ENCODE measurements around the gene CDH4. TPM values are rescaled to one million over a fixed set of nuclear protein-coding genes. Genes with fewer than 3 reads are reported as not detected.

CDH4 gene
- total and polyA plus RNA-seq, 2 donors (not counting 1 experiment from before 2014, with no cell fraction given) = not detected

DNA sequence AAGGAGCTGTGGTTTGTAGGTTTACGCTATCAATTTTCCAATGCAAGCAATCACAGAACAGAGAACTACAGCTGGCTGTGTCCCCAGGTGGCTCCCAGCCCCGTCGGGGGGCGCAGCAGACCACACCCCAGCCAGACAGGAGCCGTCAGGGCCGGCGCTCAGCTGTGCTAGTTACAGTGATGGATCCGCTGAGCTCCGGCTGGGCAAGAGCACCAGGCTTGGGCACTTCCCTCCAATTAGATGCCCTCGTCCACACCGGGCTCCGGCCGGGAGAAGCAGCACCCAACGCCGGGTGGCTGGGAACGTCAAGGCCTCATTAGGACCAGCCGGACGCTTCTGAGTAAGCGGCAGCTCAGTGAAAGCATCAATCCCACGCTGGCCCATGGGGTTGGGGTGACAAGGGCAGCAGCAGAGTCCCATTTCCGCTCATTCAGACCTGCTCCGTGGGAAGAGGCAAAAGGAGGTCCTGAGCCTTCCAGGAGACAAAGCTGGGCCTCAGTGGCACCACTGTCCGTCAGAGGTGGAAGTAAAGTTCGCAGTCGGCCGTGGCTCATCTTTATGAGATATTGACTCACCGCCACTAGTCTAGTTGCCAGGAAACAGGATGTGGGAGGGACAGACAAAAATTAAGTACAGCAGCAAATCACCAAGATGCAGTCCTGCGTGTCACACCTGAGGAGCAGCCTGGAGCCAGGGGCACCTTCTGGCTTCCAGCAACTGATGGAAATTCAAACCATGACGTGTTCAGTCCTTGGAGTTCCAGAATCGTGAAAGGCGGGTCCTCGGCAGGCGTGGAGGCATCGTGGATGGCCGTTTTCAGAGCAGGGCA is 649.5 kb downstream of the CDH4 start:
- H3K36me3 ChIP-seq (replicated peaks in 1 of 2; ENCODE audit: control extremely low read depth in 1 of 2, control insufficient read depth in 1 of 2, extremely low read depth in 1 of 2, insufficient read depth in 2 of 2, low read length in 1 of 2) = no peaks in the 10 kb centered on the region
- no peak overlapping the region for H3K4me3 Mint-ChIP-seq
- no peak overlapping the region for H3K4me2 ChIP-seq (replicated peaks; ENCODE audit: low read depth, low read length, poor library complexity, severe bottlenecking)
- no peak for TF ChIP-seq EZH2 (IDR thresholded peaks at IDR 0.05; ENCODE audit: borderline replicate concordance, insufficient read depth, low read depth, low read length, poor library complexity, severe bottlenecking)
- TF ChIP-seq, protein P1, sequence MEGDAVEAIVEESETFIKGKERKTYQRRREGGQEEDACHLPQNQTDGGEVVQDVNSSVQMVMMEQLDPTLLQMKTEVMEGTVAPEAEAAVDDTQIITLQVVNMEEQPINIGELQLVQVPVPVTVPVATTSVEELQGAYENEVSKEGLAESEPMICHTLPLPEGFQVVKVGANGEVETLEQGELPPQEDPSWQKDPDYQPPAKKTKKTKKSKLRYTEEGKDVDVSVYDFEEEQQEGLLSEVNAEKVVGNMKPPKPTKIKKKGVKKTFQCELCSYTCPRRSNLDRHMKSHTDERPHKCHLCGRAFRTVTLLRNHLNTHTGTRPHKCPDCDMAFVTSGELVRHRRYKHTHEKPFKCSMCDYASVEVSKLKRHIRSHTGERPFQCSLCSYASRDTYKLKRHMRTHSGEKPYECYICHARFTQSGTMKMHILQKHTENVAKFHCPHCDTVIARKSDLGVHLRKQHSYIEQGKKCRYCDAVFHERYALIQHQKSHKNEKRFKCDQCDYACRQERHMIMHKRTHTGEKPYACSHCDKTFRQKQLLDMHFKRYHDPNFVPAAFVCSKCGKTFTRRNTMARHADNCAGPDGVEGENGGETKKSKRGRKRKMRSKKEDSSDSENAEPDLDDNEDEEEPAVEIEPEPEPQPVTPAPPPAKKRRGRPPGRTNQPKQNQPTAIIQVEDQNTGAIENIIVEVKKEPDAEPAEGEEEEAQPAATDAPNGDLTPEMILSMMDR (IDR thresholded peaks at IDR 0.05) = no peak
- WGBS (ENCODE audit: insufficient coverage) = 81% methylated on average over 33 of the region's 35 CpGs
- ChIA-PET POLR2A (no interaction called here), CTCF (no interaction called here)
- intact Hi-C loops (cut with micrococcal nuclease) = no loop called here
- no peaks in the 10 kb centered on the region for H3K79me2 ChIP-seq (ENCODE audit: control insufficient read depth, insufficient read depth, low read length)
- no peaks in the 10 kb centered on the region for H4K20me1 ChIP-seq (ENCODE audit: control insufficient read depth, insufficient read depth, low read length, poor library complexity, severe bottlenecking)
- no peak overlapping the region for H2AFZ ChIP-seq (ENCODE audit: insufficient read depth, low read depth, low read length, poor library complexity, severe bottlenecking)
- DNase-seq (no peak), ATAC-seq (ENCODE audit: low read depth) (no peak)
- no peaks in the 10 kb centered on the region for H3K4me1 ChIP-seq (ENCODE audit: control insufficient read depth in 2 of 2, insufficient read depth in 2 of 2, low read length in 2 of 2)
- H3K9me3 Mint-ChIP-seq (ENCODE audit: insufficient read depth) = no peaks in the 10 kb centered on the region
- H3K27ac Mint-ChIP-seq = no peak overlapping the region
- H3K27ac ChIP-seq (ENCODE audit: low read length in 2 of 2) = no peak overlapping the region
- no peaks in the 10 kb centered on the region for H3K4me1 Mint-ChIP-seq
- no peak overlapping the region for H3K9ac ChIP-seq (ENCODE audit: low read length)
- no peaks in the 10 kb centered on the region for H3K9me3 ChIP-seq (ENCODE audit: control extremely low read depth in 1 of 3, control insufficient read depth in 2 of 3, insufficient read depth in 1 of 3, low read length in 2 of 3)
- H3K4me3 ChIP-seq (ENCODE audit: control extremely low read depth in 1 of 5, extremely low read depth in 1 of 5, insufficient read depth in 1 of 5, low read depth in 2 of 5, low read length in 4 of 5) = no peak overlapping the region
- peaks cover 3% of the 10 kb centered on the region for H3K27me3 Mint-ChIP-seq
- H3K27me3 ChIP-seq (replicated peaks in 1 of 4; ENCODE audit: control extremely low read depth in 1 of 4, control insufficient read depth in 3 of 4, insufficient read depth in 4 of 4, low read length in 3 of 4) = no peaks in the 10 kb centered on the region

DNA sequence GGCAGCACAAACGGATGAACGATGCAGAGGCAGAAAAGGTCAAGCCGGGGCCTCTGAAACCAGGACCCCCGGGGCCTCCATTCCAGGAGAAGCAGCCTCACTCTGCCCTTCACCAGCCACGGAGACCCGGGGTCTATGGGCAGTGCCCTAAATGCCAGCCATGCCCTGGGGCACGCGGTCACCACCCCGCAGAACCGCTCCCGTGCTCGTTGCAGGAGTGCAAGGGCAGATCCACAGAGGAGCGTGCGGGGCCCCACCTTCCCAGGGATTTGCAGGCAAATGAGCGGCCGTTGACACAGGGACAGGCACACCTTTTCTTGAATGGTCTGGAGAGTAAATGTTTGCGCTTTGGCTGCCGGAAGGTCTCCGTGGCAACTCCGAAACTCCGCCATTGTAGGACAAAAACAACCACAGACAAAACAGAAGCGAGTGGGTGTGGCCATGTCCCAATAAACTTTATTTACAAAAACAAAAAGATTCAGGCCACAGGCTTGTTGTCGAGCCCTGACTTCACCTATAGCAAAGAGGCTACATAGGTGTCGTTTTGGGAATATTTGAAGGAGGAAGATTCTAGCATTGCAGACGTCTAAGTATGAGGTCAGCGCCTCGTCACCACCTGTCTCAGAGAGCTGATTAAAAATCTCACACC is 650.3 kb downstream of the CDH4 start:
- Histone ChIP-seq H3K4me3 (ENCODE audit: control extremely low read depth in 1 of 5, extremely low read depth in 1 of 5, insufficient read depth in 1 of 5, low read depth in 2 of 5, low read length in 4 of 5) (no peak overlapping the region), H3K27me3 (replicated peaks in 1 of 4; ENCODE audit: control extremely low read depth in 1 of 4, control insufficient read depth in 3 of 4, insufficient read depth in 4 of 4, low read length in 3 of 4) (no peaks in the 10 kb centered on the region), H3K36me3 (replicated peaks in 1 of 2; ENCODE audit: control extremely low read depth in 1 of 2, control insufficient read depth in 1 of 2, extremely low read depth in 1 of 2, insufficient read depth in 2 of 2, low read length in 1 of 2) (no peaks in the 10 kb centered on the region), H2AFZ (ENCODE audit: insufficient read depth, low read depth, low read length, poor library complexity, severe bottlenecking) (no peak overlapping the region), H3K9ac (ENCODE audit: low read length) (no peak overlapping the region), H3K4me2 (replicated peaks; ENCODE audit: low read depth, low read length, poor library complexity, severe bottlenecking) (no peak overlapping the region), H3K4me1 (ENCODE audit: control insufficient read depth in 2 of 2, insufficient read depth in 2 of 2, low read length in 2 of 2) (no peaks in the 10 kb centered on the region), H4K20me1 (ENCODE audit: control insufficient read depth, insufficient read depth, low read length, poor library complexity, severe bottlenecking) (no peaks in the 10 kb centered on the region), H3K79me2 (ENCODE audit: control insufficient read depth, insufficient read depth, low read length) (no peaks in the 10 kb centered on the region), H3K9me3 (ENCODE audit: control extremely low read depth in 1 of 3, control insufficient read depth in 2 of 3, insufficient read depth in 1 of 3, low read length in 2 of 3) (no peaks in the 10 kb centered on the region), H3K27ac (ENCODE audit: low read length in 2 of 2) (no peak overlapping the region)
- TF ChIP-seq EZH2 (IDR thresholded peaks at IDR 0.05; ENCODE audit: borderline replicate concordance, insufficient read depth, low read depth, low read length, poor library complexity, severe bottlenecking) = no peak
- TF ChIP-seq, protein P1 (IDR thresholded peaks at IDR 0.05) = no peak
- Mint-ChIP-seq H3K9me3 (ENCODE audit: insufficient read depth) (no peaks in the 10 kb centered on the region), H3K27me3 (peaks cover 3% of the 10 kb centered on the region), H3K4me1 (no peaks in the 10 kb centered on the region), H3K4me3 (no peak overlapping the region), H3K27ac (no peak overlapping the region)
- ATAC-seq (ENCODE audit: low read depth) (no peak), DNase-seq (no peak)
- WGBS (ENCODE audit: insufficient coverage) = 93% methylated on average over 20 of the region's 27 CpGs
- ChIA-PET POLR2A (no interaction called here), CTCF (no interaction called here)
- intact Hi-C loops (cut with micrococcal nuclease) = no loop called here

Measured in B cell (primary cell).